Thyroid gland (tissue), 4 donors: ENCODE data around the gene ADGRG1.

Source experiments
- POLR2A ChIP-seq, 2 donors: fragments of 450-650 bp; IDR thresholded peaks; one replicate each; pipeline ENCODE4 v1.6.1; 2017; ENCODE audit warnings: antibody characterized with exemption in 2 of 2, mild to moderate bottlenecking in 2 of 2, moderate library complexity in 1 of 2
- TF ChIP-seq, protein P1 (sequence below), 6 experiments: fragments of 200-600 bp in 3 of 6; fragments of 450-650 bp in 3 of 6; sonication (generic) in 3 of 6; IDR thresholded peaks; one replicate each; pipeline ENCODE4 v1.5.1; 2016 to 2019; ENCODE audit warnings: antibody characterized with exemption in 6 of 6, mild to moderate bottlenecking in 2 of 6, inconsistent platforms in 1 of 6, moderate library complexity in 1 of 6

DNA sequence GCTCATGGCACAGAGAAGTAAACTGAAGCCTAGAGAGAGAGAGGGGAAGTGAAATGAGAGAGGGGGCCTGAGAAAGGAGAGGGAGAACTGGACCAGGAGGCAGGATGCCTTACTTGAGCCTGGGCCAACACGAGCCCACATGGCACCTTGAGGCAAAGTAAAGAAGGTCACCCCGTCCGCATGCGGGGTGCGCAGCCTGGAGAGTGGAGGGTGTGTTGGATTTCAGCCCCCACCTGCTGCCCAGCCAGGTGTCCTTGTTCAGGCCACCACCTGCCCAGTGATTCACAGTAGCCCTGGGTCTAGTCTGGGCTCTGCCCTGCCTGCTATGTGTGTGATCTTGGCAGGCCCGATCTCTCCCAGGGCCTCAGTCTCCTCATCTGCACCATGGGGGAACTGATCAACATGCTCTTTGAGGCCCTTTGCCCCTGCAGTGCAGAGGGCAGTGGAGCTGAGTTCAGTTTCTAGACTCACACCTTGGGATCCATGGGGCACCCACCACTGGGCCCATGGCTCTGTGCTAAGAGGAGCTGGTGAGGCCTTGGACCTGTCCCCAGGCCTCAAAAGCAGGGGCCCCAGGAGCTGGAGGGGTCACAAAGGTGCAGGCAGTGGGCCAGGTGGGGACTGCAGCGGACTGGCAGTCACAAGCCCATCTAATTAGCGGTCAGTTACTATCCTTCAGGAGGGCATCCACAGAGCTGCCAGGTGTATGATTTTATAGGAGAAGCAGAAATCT is 56.4 kb downstream of the ADGRG1 start:
- TF ChIP-seq, protein P1, sequence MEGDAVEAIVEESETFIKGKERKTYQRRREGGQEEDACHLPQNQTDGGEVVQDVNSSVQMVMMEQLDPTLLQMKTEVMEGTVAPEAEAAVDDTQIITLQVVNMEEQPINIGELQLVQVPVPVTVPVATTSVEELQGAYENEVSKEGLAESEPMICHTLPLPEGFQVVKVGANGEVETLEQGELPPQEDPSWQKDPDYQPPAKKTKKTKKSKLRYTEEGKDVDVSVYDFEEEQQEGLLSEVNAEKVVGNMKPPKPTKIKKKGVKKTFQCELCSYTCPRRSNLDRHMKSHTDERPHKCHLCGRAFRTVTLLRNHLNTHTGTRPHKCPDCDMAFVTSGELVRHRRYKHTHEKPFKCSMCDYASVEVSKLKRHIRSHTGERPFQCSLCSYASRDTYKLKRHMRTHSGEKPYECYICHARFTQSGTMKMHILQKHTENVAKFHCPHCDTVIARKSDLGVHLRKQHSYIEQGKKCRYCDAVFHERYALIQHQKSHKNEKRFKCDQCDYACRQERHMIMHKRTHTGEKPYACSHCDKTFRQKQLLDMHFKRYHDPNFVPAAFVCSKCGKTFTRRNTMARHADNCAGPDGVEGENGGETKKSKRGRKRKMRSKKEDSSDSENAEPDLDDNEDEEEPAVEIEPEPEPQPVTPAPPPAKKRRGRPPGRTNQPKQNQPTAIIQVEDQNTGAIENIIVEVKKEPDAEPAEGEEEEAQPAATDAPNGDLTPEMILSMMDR (IDR thresholded peaks at IDR 0.05) = no peak
- no peak for TF ChIP-seq POLR2A (IDR thresholded peaks at IDR 0.05)
